DMS79 treated with DMSO at 0.1 percent for 48 hours (cell line): Measurements from ENCODE around the gene TUG1.

Experiments
- DNase-seq: peaks from one replicate; lab custom pipeline; 2025; lab: John Stamatoyannopoulos, UW

TUG1 gene

GRCh38 chr22:30968924-30969531 is at the start of gene TUG1:
Gene TUG1, plus strand, starts transcription at chr22:30969265.
- peak; percentile 64 for DNase-seq

DNA sequence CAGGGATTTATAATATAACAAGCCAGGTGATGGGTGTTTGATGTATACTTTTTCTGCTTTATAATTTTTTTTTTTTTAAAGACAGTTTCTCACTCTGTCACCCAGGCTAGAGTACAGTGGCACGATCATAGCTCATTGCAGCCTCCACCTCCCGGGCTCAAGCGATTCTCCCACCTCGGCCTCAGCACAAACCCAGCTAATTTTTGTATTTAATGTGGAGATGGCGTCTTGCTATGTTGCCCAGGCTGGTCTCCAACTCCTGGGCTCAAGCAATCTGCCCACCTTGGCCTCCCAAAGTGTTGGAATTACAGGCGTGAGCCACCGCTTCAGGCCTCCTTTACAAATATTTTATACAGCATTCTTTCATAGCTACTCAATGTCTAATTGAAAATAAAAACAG is 49.1 kb upstream of the TUG1 start:
- DNase-seq, result no peak

GRCh38 chr22:30920407-30920806 is 48.7 kb upstream of the TUG1 start:
- peak; percentile 33 for DNase-seq

GRCh38 chr22:30921108-30921507 is 48.0 kb upstream of the TUG1 start:
- no peak for DNase-seq

DNA sequence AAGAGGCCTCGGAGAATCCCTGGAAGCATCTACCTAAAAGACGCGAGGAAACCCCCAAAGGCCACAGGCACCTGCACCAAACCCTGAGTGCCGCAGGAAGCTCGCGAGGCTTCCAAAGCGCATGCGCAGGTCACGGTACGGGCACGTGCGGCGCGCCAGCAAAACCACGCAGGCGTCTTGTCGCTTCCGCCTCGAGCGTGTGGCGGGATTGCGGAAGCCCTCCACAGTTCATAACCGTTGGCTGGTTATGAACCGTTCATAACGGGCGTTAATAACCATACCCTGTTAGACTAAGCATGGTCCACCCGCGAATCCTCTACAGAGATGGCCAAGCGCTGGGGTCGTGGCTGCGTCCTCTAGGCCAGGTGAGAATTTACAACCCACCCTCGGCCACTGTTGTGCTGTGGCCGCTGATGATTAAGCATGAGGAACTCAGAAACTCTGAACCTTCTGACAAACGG is 46.9 kb upstream of the TUG1 start:
- no peak for DNase-seq

- no peak for DNase-seq
Observed at GRCh38 chr22:30923168-30923900, 45.7 kb upstream of the TUG1 start.

GRCh38 chr22:30925667-30926066 is 43.4 kb upstream of the TUG1 start:
- DNase-seq, result no peak

DNA sequence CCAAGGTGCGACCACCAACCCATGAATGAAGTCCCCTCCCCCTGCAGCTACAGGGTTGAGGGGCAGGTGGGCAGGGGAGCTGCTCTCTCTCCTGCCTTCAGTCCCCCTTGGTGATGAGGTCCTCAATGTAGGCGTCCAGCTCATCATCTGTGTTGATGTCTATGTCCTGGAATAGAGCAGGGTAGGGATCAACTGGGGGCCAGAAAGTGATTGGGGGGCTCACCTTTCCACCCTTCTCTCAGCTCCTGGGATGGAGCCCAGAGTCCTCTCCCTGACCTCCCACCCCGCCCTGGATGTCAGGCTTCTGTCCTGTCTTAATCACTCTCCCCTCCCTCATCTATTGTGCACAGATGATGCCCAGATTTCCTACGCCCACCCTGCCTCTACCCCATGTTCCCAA is 42.4 kb upstream of the TUG1 start:
- no peak for DNase-seq

- DNase-seq, result no peak
Observed at GRCh38 chr22:30927806-30928205, 41.3 kb upstream of the TUG1 start.

DNA sequence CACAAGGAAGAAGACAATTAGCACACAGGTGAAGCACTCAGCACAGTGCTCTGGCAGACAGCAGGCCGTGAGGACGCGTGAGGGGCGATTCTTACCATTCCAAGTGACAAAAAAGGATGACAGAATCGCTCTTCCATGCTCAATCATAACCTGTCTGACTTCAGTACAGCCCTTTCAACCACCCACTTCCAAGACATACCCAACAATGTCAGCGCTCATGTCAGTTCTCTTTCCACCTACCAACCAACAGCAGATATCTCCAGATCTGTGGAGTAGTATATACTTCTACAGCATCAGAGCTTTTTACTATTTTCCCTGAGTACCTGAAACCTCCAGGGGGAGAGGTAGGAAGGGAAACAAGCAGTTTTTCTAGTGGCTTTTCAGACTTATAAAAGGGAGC is 40.7 kb upstream of the TUG1 start:
- no peak for DNase-seq

DNA sequence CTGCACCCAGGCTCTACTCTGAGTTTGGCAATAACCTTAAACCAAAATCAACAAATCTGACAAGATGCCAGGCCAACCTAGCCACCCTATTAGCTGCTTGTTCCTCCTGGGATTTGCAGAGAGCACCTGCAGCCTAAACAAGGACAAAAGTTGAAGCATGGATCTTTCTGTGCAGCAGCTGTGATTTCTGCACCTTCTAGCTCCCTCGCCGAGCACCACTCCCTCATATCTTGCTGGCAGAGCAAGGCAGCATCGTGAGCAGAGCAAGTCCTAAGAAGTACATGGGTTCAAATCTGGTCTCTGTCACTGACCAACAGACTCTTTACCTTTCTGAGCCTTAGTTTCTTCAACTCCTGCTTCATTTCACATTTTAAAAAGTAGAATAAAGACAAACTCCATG is 38.8 kb upstream of the TUG1 start:
- no peak for DNase-seq

DNA sequence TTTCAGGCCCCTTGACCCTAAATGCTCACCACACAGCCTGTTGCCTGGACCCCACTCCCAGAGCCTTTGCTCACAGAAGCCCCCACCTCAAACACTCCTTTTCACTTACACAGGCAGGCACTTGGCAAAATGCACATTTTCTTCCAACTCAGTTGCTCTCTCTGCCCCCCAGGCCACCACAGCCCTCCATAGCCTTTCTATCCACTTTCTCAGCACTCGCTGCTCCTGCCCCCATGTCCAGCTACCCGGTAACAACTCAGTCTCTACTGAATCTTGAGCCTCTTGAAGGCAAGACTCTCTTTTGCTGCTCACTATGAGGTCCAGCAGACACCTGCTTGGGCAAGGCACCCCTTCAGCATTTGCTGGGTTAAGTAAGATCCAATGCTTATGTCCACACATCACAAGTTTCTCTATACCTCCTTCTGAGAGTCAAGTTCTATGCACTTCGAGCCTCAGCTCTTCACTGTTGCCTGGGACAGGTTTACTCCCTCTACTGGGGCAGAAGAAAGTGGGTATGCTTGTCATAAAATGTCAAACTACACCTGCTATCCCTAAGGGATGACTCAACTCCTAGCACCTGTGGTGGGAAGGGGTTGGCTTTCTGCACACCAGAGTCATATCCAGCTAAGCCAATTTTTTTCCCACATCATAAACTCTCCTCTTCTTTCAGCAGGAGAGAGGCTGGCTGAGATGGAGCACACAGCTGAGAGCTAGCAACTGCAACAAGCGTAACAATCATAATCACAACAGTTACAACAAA is 37.3 kb upstream of the TUG1 start:
- DNase-seq, result no peak

- no peak for DNase-seq
Observed at GRCh38 chr22:30932661-30933060, 36.4 kb upstream of the TUG1 start.

- no peak for DNase-seq
Observed at GRCh38 chr22:30933457-30933856, 35.6 kb upstream of the TUG1 start.

GRCh38 chr22:30934053-30934452 is 35.0 kb upstream of the TUG1 start:
- DNase-seq, result no peak

DNA sequence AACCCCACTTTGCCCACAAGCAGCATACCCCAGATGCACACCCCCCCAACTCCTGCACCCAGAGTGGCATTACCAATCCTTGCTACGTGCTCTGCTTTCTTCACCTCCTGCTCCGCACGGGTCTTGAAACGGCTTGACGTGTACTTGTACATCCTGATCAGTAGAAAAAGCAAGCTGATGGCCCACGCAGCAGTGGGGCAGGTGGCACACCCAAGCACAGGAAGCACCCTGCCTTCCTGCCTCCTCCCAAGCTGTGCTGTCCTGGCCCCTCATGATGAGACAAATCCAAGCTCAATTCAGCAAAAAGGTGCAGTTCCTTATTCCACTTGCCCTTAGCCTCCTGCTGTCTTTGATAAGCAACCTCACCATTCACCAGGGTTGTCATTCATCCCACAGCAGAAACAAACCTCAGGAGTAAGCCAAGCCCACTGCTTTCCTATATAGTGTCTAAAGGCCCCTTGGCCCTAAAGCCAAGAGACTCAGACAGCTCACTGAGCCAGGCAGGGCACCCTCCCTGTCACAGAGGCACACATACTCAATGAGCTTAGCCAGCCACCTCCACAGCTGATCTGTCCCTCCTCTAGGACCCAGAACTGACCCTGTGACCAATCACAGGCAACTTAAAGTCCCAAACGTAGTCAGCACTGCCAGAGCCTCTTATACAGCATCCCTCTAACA is 28.2 kb upstream of the TUG1 start:
- no peak for DNase-seq

GRCh38 chr22:30941363-30941740 is 27.7 kb upstream of the TUG1 start:
- no peak for DNase-seq

- DNase-seq, result no peak
Observed at GRCh38 chr22:30943368-30943767, 25.7 kb upstream of the TUG1 start.

DNA sequence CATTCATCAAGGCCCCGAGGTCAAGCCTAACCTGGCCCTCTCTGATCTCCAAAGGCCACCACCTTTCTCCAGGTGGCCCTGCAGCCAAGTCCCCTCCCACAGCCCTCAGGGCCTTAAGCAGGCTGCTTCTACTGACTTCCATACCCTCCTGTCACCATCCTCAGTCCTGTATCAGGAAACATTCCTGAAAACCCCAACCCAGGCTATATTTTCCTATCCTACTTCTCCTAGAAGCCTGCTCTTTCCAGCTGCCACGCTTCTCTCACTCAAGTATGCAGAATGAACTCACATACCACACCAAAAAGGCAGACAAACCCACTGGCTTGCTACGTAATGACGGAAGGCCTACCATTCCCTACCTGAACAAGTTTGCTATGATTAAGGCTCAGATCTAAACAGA is 24.1 kb upstream of the TUG1 start:
- no peak for DNase-seq

DNA sequence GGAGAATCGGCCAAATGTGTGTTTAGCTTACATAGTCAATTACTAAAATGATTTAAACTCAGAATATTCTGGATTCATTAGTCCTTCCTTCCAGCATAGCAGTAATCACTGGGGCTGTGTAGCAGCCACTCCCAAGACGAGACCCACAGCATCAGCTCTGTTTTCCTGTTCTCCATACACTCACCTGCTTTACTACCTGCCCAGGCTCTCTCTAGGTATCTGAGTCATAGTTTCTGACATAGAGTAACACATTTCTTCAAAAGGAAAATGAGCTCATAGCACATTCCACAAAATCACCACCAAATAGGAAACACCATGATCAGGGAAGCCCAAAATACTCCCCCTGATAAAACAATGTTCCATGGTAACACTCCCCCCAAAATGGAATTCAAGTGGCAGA is 23.4 kb upstream of the TUG1 start:
- no peak for DNase-seq

- DNase-seq, result no peak
Observed at GRCh38 chr22:30946354-30946753, 22.7 kb upstream of the TUG1 start.

GRCh38 chr22:30947173-30947815 is 21.8 kb upstream of the TUG1 start:
- DNase-seq, result peak; percentile 86
